Measurements from ENCODE around the gene CCR9.

DNA sequence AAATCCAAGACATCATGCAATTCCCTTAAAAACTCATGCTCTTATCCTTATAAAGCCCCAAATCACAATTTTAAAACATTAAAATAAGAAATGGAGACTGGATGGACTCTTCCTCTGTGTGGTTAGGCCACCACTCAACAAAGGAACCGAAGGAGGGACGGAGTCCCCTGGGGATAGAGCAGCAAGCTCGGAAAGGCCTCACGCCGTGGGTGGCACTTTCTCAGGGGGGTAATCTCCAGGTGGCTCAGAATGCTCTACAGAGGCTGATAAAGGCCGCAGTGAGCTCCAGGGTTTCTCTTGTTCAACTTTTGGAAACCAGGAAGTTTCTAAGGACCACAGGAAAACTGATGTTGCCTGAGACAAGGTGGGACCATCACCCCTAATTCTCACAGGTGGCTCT, 23.2 kb downstream of the CCR9 start:
- TF ChIP-seq, protein P1, sequence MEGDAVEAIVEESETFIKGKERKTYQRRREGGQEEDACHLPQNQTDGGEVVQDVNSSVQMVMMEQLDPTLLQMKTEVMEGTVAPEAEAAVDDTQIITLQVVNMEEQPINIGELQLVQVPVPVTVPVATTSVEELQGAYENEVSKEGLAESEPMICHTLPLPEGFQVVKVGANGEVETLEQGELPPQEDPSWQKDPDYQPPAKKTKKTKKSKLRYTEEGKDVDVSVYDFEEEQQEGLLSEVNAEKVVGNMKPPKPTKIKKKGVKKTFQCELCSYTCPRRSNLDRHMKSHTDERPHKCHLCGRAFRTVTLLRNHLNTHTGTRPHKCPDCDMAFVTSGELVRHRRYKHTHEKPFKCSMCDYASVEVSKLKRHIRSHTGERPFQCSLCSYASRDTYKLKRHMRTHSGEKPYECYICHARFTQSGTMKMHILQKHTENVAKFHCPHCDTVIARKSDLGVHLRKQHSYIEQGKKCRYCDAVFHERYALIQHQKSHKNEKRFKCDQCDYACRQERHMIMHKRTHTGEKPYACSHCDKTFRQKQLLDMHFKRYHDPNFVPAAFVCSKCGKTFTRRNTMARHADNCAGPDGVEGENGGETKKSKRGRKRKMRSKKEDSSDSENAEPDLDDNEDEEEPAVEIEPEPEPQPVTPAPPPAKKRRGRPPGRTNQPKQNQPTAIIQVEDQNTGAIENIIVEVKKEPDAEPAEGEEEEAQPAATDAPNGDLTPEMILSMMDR (IDR thresholded peaks at IDR 0.05): no peak
- TF ChIP-seq POLR2AphosphoS5 (IDR thresholded peaks at IDR 0.05): no peak

Data from breast epithelium (tissue), 3 donors.